Natural killer cell (primary cell): ENCODE results near the gene DCTN2. TPM values are rescaled to one million over a fixed set of nuclear protein-coding genes. Genes with fewer than 3 reads are reported as not detected.

Experiments
- ATAC-seq, 3 donors: fragments of 150-1000 bp in 2 of 3; fragments of 200-7000 bp in 1 of 3; cut with Tn5 transposase; 1 replicate in 1 of 3; 2 replicates in 2 of 3; pipeline ENCODE4 v1.10.0; 2021; ENCODE audit warnings: mild to moderate bottlenecking in 2 of 3, moderate library complexity in 2 of 3
- DNase-seq, 2 donors: peaks; one replicate each; pipeline versions ENCODE4 v3.0.0 to v3.0.0-alpha.2; 2013 to 2021; ENCODE audit warnings: mixed read lengths in 1 of 2
- H3K27ac ChIP-seq: one replicate; pipeline ENCODE4 v1.5.1; 2013; ENCODE audit warnings: mild to moderate bottlenecking, low read length
- H3K27me3 ChIP-seq: one replicate; pipeline ENCODE4 v1.6.1; 2013; ENCODE audit warnings: low read length; ENCODE audit not compliant: control insufficient read depth, insufficient read depth
- H3K36me3 ChIP-seq: one replicate; pipeline ENCODE4 v1.6.1; 2013; ENCODE audit warnings: low read length; ENCODE audit not compliant: control insufficient read depth, insufficient read depth
- H3K4me1 ChIP-seq: one replicate; pipeline ENCODE4 v1.6.1; 2013; ENCODE audit warnings: low read length; ENCODE audit not compliant: control insufficient read depth, insufficient read depth
- H3K4me3 ChIP-seq: one replicate; pipeline ENCODE4 v1.5.1; 2013; ENCODE audit warnings: low read length
- H3K9me3 ChIP-seq: one replicate; pipeline ENCODE4 v1.6.1; 2013; ENCODE audit warnings: low read length; ENCODE audit not compliant: control insufficient read depth, insufficient read depth
- H3K27ac Mint-ChIP-seq, 2 donors: one replicate each; pipeline ENCODE4 v1.8.0; 2022; ENCODE audit warnings: mild to moderate bottlenecking in 2 of 2, mixed read lengths in 2 of 2, moderate library complexity in 1 of 2
- H3K27me3 Mint-ChIP-seq, 2 donors: one replicate each; pipeline ENCODE4 v1.8.0; 2022; ENCODE audit warnings: low read depth in 2 of 2, mixed read lengths in 2 of 2
- H3K36me3 Mint-ChIP-seq: one replicate; pipeline ENCODE4 v1.8.0; 2022; ENCODE audit warnings: mixed read lengths
- H3K4me1 Mint-ChIP-seq, 2 donors: one replicate each; pipeline ENCODE4 v1.8.0; 2022; ENCODE audit warnings: mixed read lengths in 2 of 2
- H3K4me3 Mint-ChIP-seq: one replicate; pipeline ENCODE4 v1.8.0; 2022; ENCODE audit warnings: mild to moderate bottlenecking, moderate library complexity, mixed read lengths
- H3K9me3 Mint-ChIP-seq, 2 donors: one replicate each; pipeline ENCODE4 v1.8.0; 2022; ENCODE audit warnings: mixed read lengths in 2 of 2
- CTCF ChIP-seq: fragments of 200-600 bp; IDR thresholded peaks from one replicate; pipeline ENCODE4 v1.8.0; 2022; ENCODE audit warnings: antibody characterized with exemption
- WGBS: methylation state at CpG from one replicate; pipeline ENCODE4 v1.1.7; 2013; ENCODE audit warnings: missing lambda C conversion rate; ENCODE audit not compliant: insufficient coverage; 5-methylcytosine and 5-hydroxymethylcytosine counted together
- intact Hi-C: fragments of 100-400 bp; cut with micrococcal nuclease; formaldehyde crosslinking; loops from one replicate; pipeline ENCODE4 v1.14.2; 2022
- total RNA-seq, 4 donors: library from RNA; stranded (reverse); fragments of 120-200 nt in 1 of 4; gene quantifications; one replicate each; pipeline versions ENCODE4 v1.2.3 to v1.2.4, GENCODE V29; 2013 to 2022

Gene DCTN2
- total RNA-seq, 3 donors from 2014 or later (not counting 1 experiment from before 2014, with no cell fraction given) = 65.5 to 76.5 (median 71.8) TPM

- intact Hi-C loops = loop anchor here (2.0 kb wide), 2 partner anchors 51 to 111 kb away; partner anchors contain the start of gene B4GALNT1
- H3K36me3 ChIP-seq = no peaks in the 10 kb centered on the region
- no peak for TF ChIP-seq CTCF
- H3K9me3 ChIP-seq = no peaks in the 10 kb centered on the region
- Mint-ChIP-seq H3K27ac (no peak overlapping the region), H3K9me3 (no peaks in the 10 kb centered on the region), H3K4me1 (peaks cover 8 to 9% of the 10 kb centered on the region in 2 donors), H3K36me3 (peaks cover 6% of the 10 kb centered on the region), H3K27me3 (peaks cover 13 to 20% of the 10 kb centered on the region in 2 donors), H3K4me3 (no peak overlapping the region)
- 88% methylated on average over 1 of the region's 1 CpG for WGBS
- no peak overlapping the region for H3K27ac ChIP-seq
- no peaks in the 10 kb centered on the region for H3K4me1 ChIP-seq
- H3K4me3 ChIP-seq = no peak overlapping the region
- no peaks in the 10 kb centered on the region for H3K27me3 ChIP-seq
- ATAC-seq (no peak), DNase-seq (no peak)
Measured at GRCh38 chr12:57581802-57582201, 34.8 kb upstream of the DCTN2 start.

GRCh38 chr12:57580466-57580795, 33.4 kb upstream of the DCTN2 start:
- intact Hi-C loops = no loop called here
- Histone ChIP-seq H3K4me3 (no peak overlapping the region), H3K27ac (no peak overlapping the region), H3K9me3 (no peaks in the 10 kb centered on the region), H3K36me3 (no peaks in the 10 kb centered on the region), H3K27me3 (no peaks in the 10 kb centered on the region), H3K4me1 (no peaks in the 10 kb centered on the region)
- Mint-ChIP-seq H3K4me1 (peaks cover 8 to 9% of the 10 kb centered on the region in 2 donors), H3K4me3 (no peak overlapping the region), H3K9me3 (no peaks in the 10 kb centered on the region), H3K36me3 (peaks cover 6% of the 10 kb centered on the region), H3K27me3 (peaks cover 13 to 22% of the 10 kb centered on the region in 2 donors), H3K27ac (no peak overlapping the region)
- no peak for TF ChIP-seq CTCF
- ATAC-seq = no peak
- WGBS = 94% methylated on average over 4 of the region's 4 CpGs
- no peak for DNase-seq

GRCh38 chr12:57579677-57580465, 32.9 kb upstream of the DCTN2 start:
- Histone ChIP-seq H3K4me3 (no peak overlapping the region), H3K27me3 (no peaks in the 10 kb centered on the region), H3K27ac (no peak overlapping the region), H3K9me3 (no peaks in the 10 kb centered on the region), H3K36me3 (no peaks in the 10 kb centered on the region), H3K4me1 (no peaks in the 10 kb centered on the region)
- H3K27ac Mint-ChIP-seq = no peak overlapping the region
- DNase-seq = no peak
- intact Hi-C loops = no loop called here
- no peak for ATAC-seq
- peaks cover 6% of the 10 kb centered on the region for H3K36me3 Mint-ChIP-seq
- no peaks in the 10 kb centered on the region for H3K9me3 Mint-ChIP-seq
- WGBS = 91% methylated on average over 8 of the region's 8 CpGs
- H3K4me1 Mint-ChIP-seq = peaks cover 8 to 9% of the 10 kb centered on the region in 2 donors
- TF ChIP-seq CTCF = no peak
- H3K27me3 Mint-ChIP-seq = peaks cover 13 to 20% of the 10 kb centered on the region in 2 donors
- no peak overlapping the region for H3K4me3 Mint-ChIP-seq

GRCh38 chr12:57579011-57579410, 32.0 kb upstream of the DCTN2 start:
- 88% methylated on average over 2 of the region's 2 CpGs for WGBS
- no peaks in the 10 kb centered on the region for H3K36me3 ChIP-seq
- no peak overlapping the region for H3K4me3 ChIP-seq
- intact Hi-C loops = no loop called here
- no peaks in the 10 kb centered on the region for H3K4me1 ChIP-seq
- DNase-seq = no peak
- Mint-ChIP-seq H3K9me3 (no peaks in the 10 kb centered on the region), H3K4me1 (peaks cover 8 to 9% of the 10 kb centered on the region in 2 donors), H3K4me3 (no peak overlapping the region), H3K36me3 (peaks cover 6% of the 10 kb centered on the region), H3K27me3 (peaks cover 13 to 20% of the 10 kb centered on the region in 2 donors), H3K27ac (no peak overlapping the region)
- H3K9me3 ChIP-seq = no peaks in the 10 kb centered on the region
- TF ChIP-seq CTCF = no peak
- ATAC-seq = no peak
- H3K27me3 ChIP-seq = no peaks in the 10 kb centered on the region
- H3K27ac ChIP-seq = no peak overlapping the region
